ENCODE data around the gene NR1I3.

GRCh38 chr1:161218301-161219077 lies 19.5 kb downstream of the NR1I3 start:
- TF ChIP-seq, protein P1, sequence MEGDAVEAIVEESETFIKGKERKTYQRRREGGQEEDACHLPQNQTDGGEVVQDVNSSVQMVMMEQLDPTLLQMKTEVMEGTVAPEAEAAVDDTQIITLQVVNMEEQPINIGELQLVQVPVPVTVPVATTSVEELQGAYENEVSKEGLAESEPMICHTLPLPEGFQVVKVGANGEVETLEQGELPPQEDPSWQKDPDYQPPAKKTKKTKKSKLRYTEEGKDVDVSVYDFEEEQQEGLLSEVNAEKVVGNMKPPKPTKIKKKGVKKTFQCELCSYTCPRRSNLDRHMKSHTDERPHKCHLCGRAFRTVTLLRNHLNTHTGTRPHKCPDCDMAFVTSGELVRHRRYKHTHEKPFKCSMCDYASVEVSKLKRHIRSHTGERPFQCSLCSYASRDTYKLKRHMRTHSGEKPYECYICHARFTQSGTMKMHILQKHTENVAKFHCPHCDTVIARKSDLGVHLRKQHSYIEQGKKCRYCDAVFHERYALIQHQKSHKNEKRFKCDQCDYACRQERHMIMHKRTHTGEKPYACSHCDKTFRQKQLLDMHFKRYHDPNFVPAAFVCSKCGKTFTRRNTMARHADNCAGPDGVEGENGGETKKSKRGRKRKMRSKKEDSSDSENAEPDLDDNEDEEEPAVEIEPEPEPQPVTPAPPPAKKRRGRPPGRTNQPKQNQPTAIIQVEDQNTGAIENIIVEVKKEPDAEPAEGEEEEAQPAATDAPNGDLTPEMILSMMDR (IDR thresholded peaks at IDR 0.05): no peak
- TF ChIP-seq RAD21 (conservative IDR thresholded peaks at IDR 0.05 in 1 of 2, IDR thresholded peaks at IDR 0.05 in 1 of 2) (no peak), CHD2 (IDR thresholded peaks at IDR 0.05; ENCODE audit: low read length, partially characterized antibody) (no peak), POLR2A (IDR thresholded peaks at IDR 0.05; ENCODE audit: low read length) (no peak), PHF8 (IDR thresholded peaks at IDR 0.05; ENCODE audit: borderline replicate concordance, low read depth) (no peak), KDM5A (IDR thresholded peaks at IDR 0.05) (no peak), PBX3 (IDR thresholded peaks at IDR 0.05) (no peak), JUN (IDR thresholded peaks at IDR 0.05) (no peak)
